GM12872 (cell line): ENCODE data around the gene MBP.

Source experiments
- CTCF ChIP-seq: IDR thresholded peaks from 3 replicates; pipeline ENCODE4 v1.5.1; 2011; ENCODE audit warnings: low read depth, mild to moderate bottlenecking, low read length, moderate library complexity; ENCODE audit not compliant: insufficient read depth

The MBP gene

GRCh38 chr18:77110936-77111335 lies 21.6 kb downstream of the MBP start:
- TF ChIP-seq CTCF = no peak

GRCh38 chr18:77110400-77110799 lies 22.2 kb downstream of the MBP start:
- TF ChIP-seq CTCF = no peak

- no peak for TF ChIP-seq CTCF
Observed at GRCh38 chr18:77109648-77110019, 22.9 kb downstream of the MBP start.

- TF ChIP-seq CTCF = no peak
Observed at GRCh38 chr18:77108821-77109647, 23.5 kb downstream of the MBP start.

- TF ChIP-seq CTCF = no peak
Observed at GRCh38 chr18:77108001-77108692, 24.4 kb downstream of the MBP start.

- no peak for TF ChIP-seq CTCF
Observed at GRCh38 chr18:77107292-77107691, 25.3 kb downstream of the MBP start.

GRCh38 chr18:77106331-77106730 lies 26.3 kb downstream of the MBP start:
- TF ChIP-seq CTCF = no peak
